ENCODE results near the gene SERPINE2. TPM values are rescaled to one million over a fixed set of nuclear protein-coding genes. Genes with fewer than 3 reads are reported as not detected.

Gene SERPINE2
- total RNA-seq, 2 experiments from 2014 or later = 40.4 to 42.4 TPM

- H3K4me1 Mint-ChIP-seq (ENCODE audit: low read depth) = peaks cover 3% of the 10 kb centered on the region
- intact Hi-C loops (cut with micrococcal nuclease) = no loop called here
- no peaks in the 10 kb centered on the region for H3K9me3 Mint-ChIP-seq
- DNase-seq = no peak
- no peak overlapping the region for H3K27ac Mint-ChIP-seq
- no peak for ATAC-seq
- H3K36me3 Mint-ChIP-seq (ENCODE audit: low read depth) = peaks cover 14% of the 10 kb centered on the region
- ChIA-PET CTCF (interaction anchor here (1.0 to 7.2 kb wide), 2 partner anchors 74 to 296 kb away, joined by 3 to 156 read pairs; no protein-coding TSS in a partner anchor), POLR2A (no interaction called here)
- no peak for TF ChIP-seq CTCF (IDR thresholded peaks at IDR 0.05)
- H3K27me3 Mint-ChIP-seq = no peaks in the 10 kb centered on the region
- H3K4me3 Mint-ChIP-seq = no peak overlapping the region
These were observed 49.8 kb downstream of the SERPINE2 start for GRCh38 chr2:223989206-223989855.

- no peaks in the 10 kb centered on the region for H3K9me3 Mint-ChIP-seq
- H3K36me3 Mint-ChIP-seq (ENCODE audit: low read depth) = peaks cover 14% of the 10 kb centered on the region
- intact Hi-C loops (cut with micrococcal nuclease) = no loop called here
- DNase-seq (no peak), ATAC-seq (no peak)
- ChIA-PET CTCF (interaction anchor here (0.8 to 6.8 kb wide), 6 partner anchors 11 to 302 kb away, joined by 3 to 51 read pairs (median 4); no protein-coding TSS in a partner anchor), POLR2A (interaction anchor here (0.9 kb wide), 1 partner anchor 13 kb away, joined by 3 read pairs; no protein-coding TSS in a partner anchor)
- no peaks in the 10 kb centered on the region for H3K4me1 Mint-ChIP-seq (ENCODE audit: low read depth)
- no peak for TF ChIP-seq CTCF (IDR thresholded peaks at IDR 0.05)
- no peak overlapping the region for H3K4me3 Mint-ChIP-seq
- no peaks in the 10 kb centered on the region for H3K27me3 Mint-ChIP-seq
- no peak overlapping the region for H3K27ac Mint-ChIP-seq
These were observed 57.8 kb downstream of the SERPINE2 start for GRCh38 chr2:223981241-223981640.

DNA sequence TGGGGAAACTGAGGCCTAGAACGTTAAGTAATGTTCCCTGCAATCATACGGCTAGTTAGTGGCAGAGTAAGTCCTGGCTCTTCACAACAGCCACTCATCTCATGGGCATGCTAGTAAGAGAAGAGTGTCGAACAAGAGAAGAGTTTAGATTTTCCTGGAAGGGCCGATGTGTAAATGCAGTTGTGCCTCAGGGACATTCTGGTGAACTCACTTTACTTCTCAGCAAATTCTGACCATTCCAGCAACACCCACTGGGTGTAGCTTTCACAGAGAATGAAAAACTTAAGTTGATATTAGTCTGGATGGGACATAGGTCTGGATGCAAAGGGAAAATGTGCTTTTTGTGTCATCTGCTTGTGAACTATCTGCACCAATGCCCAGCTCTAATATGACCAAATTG lies 58.3 kb downstream of the SERPINE2 start:
- ChIA-PET CTCF (interaction anchor here (0.8 to 6.8 kb wide), 4 partner anchors 10 to 254 kb away, joined by 3 to 51 read pairs (median 17); no protein-coding TSS in a partner anchor), POLR2A (interaction anchor here (0.9 kb wide), 1 partner anchor 13 kb away, joined by 3 read pairs; no protein-coding TSS in a partner anchor)
- no peaks in the 10 kb centered on the region for H3K9me3 Mint-ChIP-seq
- H3K36me3 Mint-ChIP-seq (ENCODE audit: low read depth) = peaks cover 14% of the 10 kb centered on the region
- H3K27me3 Mint-ChIP-seq = no peaks in the 10 kb centered on the region
- no peaks in the 10 kb centered on the region for H3K4me1 Mint-ChIP-seq (ENCODE audit: low read depth)
- ATAC-seq (no peak), DNase-seq (no peak)
- H3K4me3 Mint-ChIP-seq = no peak overlapping the region
- H3K27ac Mint-ChIP-seq = no peak overlapping the region
- no peak for TF ChIP-seq CTCF (IDR thresholded peaks at IDR 0.05)
- intact Hi-C loops (cut with micrococcal nuclease) = no loop called here

DNA sequence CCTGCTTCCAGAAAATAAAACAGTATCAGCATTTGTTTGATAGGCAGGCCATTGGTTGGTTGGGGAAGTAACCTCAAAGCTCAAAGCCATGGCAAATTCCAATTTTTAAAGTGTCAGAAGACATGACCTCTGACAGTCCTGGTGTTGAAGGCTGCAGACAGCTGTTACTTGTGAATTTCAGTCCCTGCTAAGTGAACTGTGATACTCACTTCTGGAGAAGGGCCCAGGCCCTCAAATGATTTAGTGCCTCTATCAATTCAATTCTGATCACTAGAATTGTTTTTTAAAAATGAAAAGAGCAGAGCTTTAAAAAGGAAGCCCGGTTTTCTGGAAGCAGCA lies 58.7 kb downstream of the SERPINE2 start:
- DNase-seq = no peak
- Mint-ChIP-seq H3K4me3 (no peak overlapping the region), H3K27ac (no peak overlapping the region), H3K9me3 (no peaks in the 10 kb centered on the region), H3K36me3 (ENCODE audit: low read depth) (peaks cover 14% of the 10 kb centered on the region), H3K4me1 (ENCODE audit: low read depth) (no peaks in the 10 kb centered on the region), H3K27me3 (no peaks in the 10 kb centered on the region)
- intact Hi-C loops (cut with micrococcal nuclease) = no loop called here
- POLR2A ChIA-PET = interaction anchor here (0.9 kb wide), 1 partner anchor 14 kb away, joined by 3 read pairs; no protein-coding TSS in a partner anchor
- no peak for TF ChIP-seq CTCF (IDR thresholded peaks at IDR 0.05)
- CTCF ChIA-PET = interaction anchor here (1.0 to 6.8 kb wide), 4 partner anchors 10 to 303 kb away, joined by 3 to 51 read pairs (median 17); no protein-coding TSS in a partner anchor
- ATAC-seq = no peak

DNA sequence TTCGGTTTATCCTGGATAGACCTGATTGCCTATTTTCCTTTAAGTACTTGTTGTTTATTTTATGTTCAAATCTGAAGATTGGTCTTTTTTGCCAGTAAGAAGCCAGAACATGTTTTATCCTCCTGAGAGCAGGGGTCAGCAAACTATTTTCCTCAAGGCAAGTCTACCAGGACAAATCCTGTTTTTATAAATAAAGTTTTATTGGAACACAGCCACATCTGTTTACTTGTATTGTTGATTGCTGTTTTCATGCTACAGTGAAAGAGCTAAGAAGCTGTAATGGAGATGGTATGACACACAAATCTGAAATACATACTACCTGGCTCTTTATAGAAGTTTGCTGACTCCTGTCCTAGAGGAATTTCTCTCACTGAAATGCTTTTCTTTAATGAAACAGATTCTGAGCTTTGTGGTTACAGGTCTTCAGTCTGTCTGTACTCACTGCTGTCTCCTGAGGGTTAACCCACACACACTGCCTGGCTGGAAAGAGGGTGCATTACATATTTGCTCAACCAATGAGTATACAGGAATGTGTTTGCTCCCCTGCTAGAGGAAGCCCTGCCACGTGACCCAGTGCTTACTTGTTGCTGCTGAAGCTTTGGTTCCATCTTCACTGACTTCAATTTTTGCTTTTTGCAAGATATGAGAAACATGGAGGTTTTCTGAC lies 59.2 kb downstream of the SERPINE2 start:
- Mint-ChIP-seq H3K4me1 (ENCODE audit: low read depth) (no peaks in the 10 kb centered on the region), H3K27ac (no peak overlapping the region), H3K36me3 (ENCODE audit: low read depth) (peaks cover 14% of the 10 kb centered on the region), H3K4me3 (no peak overlapping the region), H3K27me3 (no peaks in the 10 kb centered on the region), H3K9me3 (no peaks in the 10 kb centered on the region)
- ChIA-PET POLR2A (no interaction called here), CTCF (interaction anchor here (1.0 to 6.8 kb wide), 4 partner anchors 10 to 304 kb away, joined by 3 to 51 read pairs (median 17); no protein-coding TSS in a partner anchor)
- intact Hi-C loops (cut with micrococcal nuclease) = no loop called here
- no peak for TF ChIP-seq CTCF (IDR thresholded peaks at IDR 0.05)
- no peak for ATAC-seq
- no peak for DNase-seq

Measured in activated CD8-positive, alpha-beta T cell treated with anti-CD3 and anti-CD28 coated beads for 36 hours (primary cell).